AG04450 (cell line): Measurements from ENCODE around the gene CCBE1. TPM values are rescaled to one million over a fixed set of nuclear protein-coding genes. Genes with fewer than 3 reads are reported as not detected.

ENCODE experiments used
- CTCF ChIA-PET: fragments of 300-600, 350-600 bp; formaldehyde crosslinking; extraction: SDS; loops from one replicate; lab custom pipeline; 2022; ENCODE audit warnings: antibody characterized with exemption, inconsistent platforms; lab: Charles Lee
- POLR2A ChIA-PET: fragments of 350-600 bp; formaldehyde crosslinking; extraction: SDS; loops from one replicate; lab custom pipeline; 2021; ENCODE audit warnings: antibody characterized with exemption, inconsistent platforms; lab: Yijun Ruan, JAX
- DNase-seq: peaks from one replicate; pipeline ENCODE4 v3.0.0-alpha.2; 2011; ENCODE audit warnings: low read depth, low spot score
- H3K27ac ChIP-seq: one replicate; pipeline ENCODE4 v1.5.1; 2012; ENCODE audit warnings: low read depth, low read length, control low read depth
- H3K27me3 ChIP-seq: one replicate; pipeline ENCODE4 v1.6.0; 2012; ENCODE audit warnings: low read length; ENCODE audit not compliant: control insufficient read depth, insufficient read depth
- H3K4me3 ChIP-seq: 2 replicates; pipeline ENCODE4 v1.5.1; 2011; ENCODE audit warnings: mild to moderate bottlenecking, low read depth, low read length, control low read depth
- H3K9me3 ChIP-seq: 2 replicates; pipeline ENCODE4 v1.5.1; 2012; ENCODE audit warnings: low read length; ENCODE audit not compliant: control insufficient read depth, insufficient read depth
- CTCF ChIP-seq: IDR thresholded peaks from 2 replicates; pipeline ENCODE4 v1.5.1; 2011; ENCODE audit warnings: low read depth, low read length, control low read depth, inconsistent platforms
- polyA plus RNA-seq: library from polyadenylated mRNA; depleted of rRNA; stranded (reverse); fragments of >200 nt; gene quantifications from 2 replicates; pipeline ENCODE4 v1.2.3, GENCODE V29; 2011

CCBE1 gene
- polyA plus RNA-seq, 1 experiment, result 40.4 TPM

- Histone ChIP-seq H3K27me3 (no peaks in the 10 kb centered on the region), H3K9me3 (peaks cover 9% of the 10 kb centered on the region; the same call in 1 of the 2 replicates), H3K27ac (no peak overlapping the region), H3K4me3 (no peak overlapping the region)
- ChIA-PET POLR2A (no interaction called here), CTCF (no interaction called here)
- no peak for TF ChIP-seq CTCF
- no peak for DNase-seq
Measured at GRCh38 chr18:59560556-59560955, 136.7 kb downstream of the CCBE1 start.

GRCh38 chr18:59559528-59559927 lies 137.7 kb downstream of the CCBE1 start:
- Histone ChIP-seq H3K27me3 (no peaks in the 10 kb centered on the region), H3K4me3 (no peak overlapping the region), H3K9me3 (peaks cover 9% of the 10 kb centered on the region; the same call in 1 of the 2 replicates), H3K27ac (no peak overlapping the region)
- no peak for DNase-seq
- no peak for TF ChIP-seq CTCF
- ChIA-PET CTCF (no interaction called here), POLR2A (no interaction called here)

- CTCF ChIA-PET, result interaction anchor here (0.5 to 2.7 kb wide), 4 partner anchors 92 to 321 kb away, joined by 3 to 6 read pairs (median 4); partner anchors contain the start of gene CCBE1
- no peak overlapping the region for H3K27ac ChIP-seq
- DNase-seq, result no peak
Measured at GRCh38 chr18:59555995-59556659, 141.1 kb downstream of the CCBE1 start.

GRCh38 chr18:59554796-59555335 lies 142.4 kb downstream of the CCBE1 start:
- no peak for DNase-seq

More at GRCh38 chr18:59555995-59556659, 141.1 kb downstream of the CCBE1 start:
- Histone ChIP-seq H3K4me3 (no peak overlapping the region), H3K27me3 (no peaks in the 10 kb centered on the region), H3K9me3 (peaks cover 9% of the 10 kb centered on the region; the same call in 1 of the 2 replicates)
- no peak for TF ChIP-seq CTCF
- POLR2A ChIA-PET, result interaction anchor here (0.5 to 1.4 kb wide), 3 partner anchors 11 to 71 kb away, joined by 3 to 6 read pairs (median 4); no protein-coding TSS in a partner anchor

More at GRCh38 chr18:59554796-59555335, 142.4 kb downstream of the CCBE1 start:
- H3K27me3 ChIP-seq, result no peaks in the 10 kb centered on the region
- CTCF ChIA-PET, result interaction anchor here (1.2 to 1.4 kb wide), 2 partner anchors 142 to 269 kb away, joined by 3 read pairs; partner anchors contain the start of gene CCBE1
- peaks cover 9% of the 10 kb centered on the region; the same call in 1 of the 2 replicates for H3K9me3 ChIP-seq
- POLR2A ChIA-PET, result no interaction called here
- no peak overlapping the region for H3K4me3 ChIP-seq
- no peak overlapping the region for H3K27ac ChIP-seq
- no peak for TF ChIP-seq CTCF
